PC-9 (cell line): Measurements from ENCODE around the gene ERCC3. TPM values are rescaled to one million over a fixed set of nuclear protein-coding genes. Genes with fewer than 3 reads are reported as not detected.

Experiments used
- BruUV-seq: library from RNA; stranded (reverse); fragments of 400-500 nt; replicated peaks from 2 replicates; lab custom pipeline; 2021; lab: Mats Ljungman, UMichigan
- CTCF ChIA-PET: fragments of 300-600 bp; sonication (Branson Sonifier 250); formaldehyde crosslinking; loops from one replicate; lab custom pipeline; 2022; ENCODE audit warnings: antibody characterized with exemption; lab: Charles Lee
- POLR2A ChIA-PET: fragments of 300-600 bp; sonication (Branson Sonifier 250); formaldehyde crosslinking; loops from one replicate; lab custom pipeline; 2022; ENCODE audit warnings: antibody characterized with exemption; ENCODE audit not compliant: unreplicated experiment; lab: Charles Lee
- DNase-seq, 2 experiments: peaks; one replicate each; pipeline versions ENCODE4 v3.0.0 to v3.0.0-alpha.2; 2015 to 2022; ENCODE audit warnings: mixed read lengths in 1 of 2
- H2AFZ ChIP-seq: fragments of 200-600 bp; sonication (generic); 2 replicates; pipeline ENCODE4 v1.8.1; 2017; ENCODE audit warnings: antibody characterized with exemption
- H3F3A ChIP-seq: fragments of 200-600 bp; sonication (generic); 2 replicates; pipeline ENCODE4 v1.8.1; 2017; ENCODE audit warnings: antibody characterized with exemption, mild to moderate bottlenecking, low read depth; ENCODE audit not compliant: insufficient read depth
- H3K27ac ChIP-seq: fragments of 200-600 bp; sonication (generic); 2 replicates; pipeline ENCODE4 v1.6.1; 2016; ENCODE audit warnings: mixed run types
- H3K27me3 ChIP-seq: fragments of 200-600 bp; sonication (generic); 2 replicates; pipeline ENCODE4 v1.6.1; 2016; ENCODE audit warnings: low read depth, mixed run types; ENCODE audit not compliant: insufficient read depth
- H3K36me3 ChIP-seq: fragments of 200-600 bp; sonication (generic); 2 replicates; pipeline ENCODE4 v1.6.1; 2016; ENCODE audit warnings: low read depth, mixed run types
- H3K4me1 ChIP-seq: fragments of 200-600 bp; sonication (generic); replicated peaks from 2 replicates; pipeline ENCODE4 v1.6.1; 2016; ENCODE audit warnings: mixed run types; ENCODE audit not compliant: insufficient read depth
- H3K4me2 ChIP-seq: fragments of 200-600 bp; sonication (generic); 2 replicates; pipeline ENCODE4 v1.6.1; 2017; ENCODE audit warnings: mixed run types
- H3K4me3 ChIP-seq: fragments of 200-600 bp; sonication (generic); 2 replicates; pipeline ENCODE4 v1.6.1; 2016; ENCODE audit warnings: mixed run types
- H3K79me2 ChIP-seq: fragments of 200-600 bp; sonication (generic); 2 replicates; pipeline ENCODE4 v1.6.1; 2017; ENCODE audit warnings: low read depth, mixed run types
- H3K9me2 ChIP-seq: fragments of 200-600 bp; sonication (generic); 2 replicates; pipeline ENCODE4 v1.8.1; 2017; ENCODE audit warnings: mild to moderate bottlenecking; ENCODE audit not compliant: insufficient read depth
- H3K9me3 ChIP-seq: fragments of 200-600 bp; sonication (generic); 2 replicates; pipeline ENCODE4 v1.8.1; 2016; ENCODE audit warnings: low read depth; ENCODE audit not compliant: insufficient read depth
- H4K20me1 ChIP-seq: fragments of 200-600 bp; sonication (generic); 2 replicates; pipeline ENCODE4 v1.8.1; 2017; ENCODE audit not compliant: insufficient read depth
- EZH2 ChIP-seq: fragments of 200-600 bp; sonication (generic); IDR thresholded peaks from 2 replicates; pipeline ENCODE4 v1.8.0; 2017; ENCODE audit warnings: antibody characterized with exemption, low read depth
- intact Hi-C: fragments of 100-400 bp; cut with micrococcal nuclease; formaldehyde crosslinking; loops from one replicate; pipeline ENCODE4 v1.10.0; 2022; ENCODE audit not compliant: unreplicated experiment
- total RNA-seq: library from RNA; stranded (reverse); gene quantifications from 2 replicates; pipeline ENCODE4 v1.2.3, GENCODE V29; 2021
- TF ChIP-seq, protein P1 (sequence below): fragments of 200-600 bp; sonication (generic); conservative IDR thresholded peaks from 2 replicates; pipeline ENCODE4 v1.6.1; 2017; ENCODE audit warnings: mixed run types, antibody characterized with exemption, mild to moderate bottlenecking, moderate library complexity

Gene ERCC3
- total RNA-seq, 1 experiment from 2014 or later, result 73.2 TPM

GRCh38 chr2:127261804-127262406 is 32.0 kb downstream of the ERCC3 start:
- Histone ChIP-seq H3K79me2 (no peaks in the 10 kb centered on the region), H3K27ac (no peak overlapping the region), H3K4me2 (no peak overlapping the region), H3K4me3 (no peak overlapping the region), H4K20me1 (no peaks in the 10 kb centered on the region; the same call in 1 of the 2 replicates), H3F3A (0 out of 2 replicates have a peak, but pooled peaks cover 9% of the 10 kb centered on the region), H3K9me3 (no peaks in the 10 kb centered on the region), H3K4me1 (no peaks in the 10 kb centered on the region), H2AFZ (no peak overlapping the region), H3K9me2 (no peaks in the 10 kb centered on the region), H3K36me3 (peaks cover 31% of the 10 kb centered on the region), H3K27me3 (no peaks in the 10 kb centered on the region)
- CTCF ChIA-PET, result no interaction called here
- BruUV-seq, result no TSS peak
- POLR2A ChIA-PET, result no interaction called here
- no peak for DNase-seq
- intact Hi-C loops, result no loop called here
- TF ChIP-seq, protein P1, sequence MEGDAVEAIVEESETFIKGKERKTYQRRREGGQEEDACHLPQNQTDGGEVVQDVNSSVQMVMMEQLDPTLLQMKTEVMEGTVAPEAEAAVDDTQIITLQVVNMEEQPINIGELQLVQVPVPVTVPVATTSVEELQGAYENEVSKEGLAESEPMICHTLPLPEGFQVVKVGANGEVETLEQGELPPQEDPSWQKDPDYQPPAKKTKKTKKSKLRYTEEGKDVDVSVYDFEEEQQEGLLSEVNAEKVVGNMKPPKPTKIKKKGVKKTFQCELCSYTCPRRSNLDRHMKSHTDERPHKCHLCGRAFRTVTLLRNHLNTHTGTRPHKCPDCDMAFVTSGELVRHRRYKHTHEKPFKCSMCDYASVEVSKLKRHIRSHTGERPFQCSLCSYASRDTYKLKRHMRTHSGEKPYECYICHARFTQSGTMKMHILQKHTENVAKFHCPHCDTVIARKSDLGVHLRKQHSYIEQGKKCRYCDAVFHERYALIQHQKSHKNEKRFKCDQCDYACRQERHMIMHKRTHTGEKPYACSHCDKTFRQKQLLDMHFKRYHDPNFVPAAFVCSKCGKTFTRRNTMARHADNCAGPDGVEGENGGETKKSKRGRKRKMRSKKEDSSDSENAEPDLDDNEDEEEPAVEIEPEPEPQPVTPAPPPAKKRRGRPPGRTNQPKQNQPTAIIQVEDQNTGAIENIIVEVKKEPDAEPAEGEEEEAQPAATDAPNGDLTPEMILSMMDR, result no peak
- TF ChIP-seq EZH2, result no peak

DNA sequence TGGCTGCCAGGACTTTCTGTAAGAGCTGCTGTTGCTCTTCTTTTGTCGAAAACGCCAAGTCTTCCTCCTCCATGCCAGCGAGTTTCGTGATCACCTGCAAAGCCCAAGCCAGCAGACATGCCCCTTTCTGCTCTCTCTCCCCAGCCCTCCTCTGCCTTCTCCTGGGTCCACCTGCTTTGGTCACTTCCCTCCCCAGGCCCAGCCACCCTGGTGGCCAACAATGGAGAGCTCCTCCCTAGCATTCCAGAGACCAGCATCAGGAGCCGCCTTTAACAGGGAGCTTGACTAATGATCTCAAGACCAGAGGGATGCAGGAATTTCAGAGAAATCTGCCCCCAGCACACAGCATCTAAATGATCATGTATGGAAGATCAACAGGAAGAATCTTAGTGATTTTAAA is 34.6 kb downstream of the ERCC3 start:
- Histone ChIP-seq H3K4me1 (no peaks in the 10 kb centered on the region; the same call in 1 of the 2 replicates), H3K27me3 (no peaks in the 10 kb centered on the region), H3K4me2 (no peak overlapping the region), H3K36me3 (peaks cover 29% of the 10 kb centered on the region), H3K4me3 (no peak overlapping the region), H3F3A (peaks cover 11% of the 10 kb centered on the region; the same call in 1 of the 2 replicates), H3K79me2 (no peaks in the 10 kb centered on the region), H4K20me1 (no peaks in the 10 kb centered on the region; the same call in 1 of the 2 replicates), H3K27ac (no peak overlapping the region), H3K9me3 (no peaks in the 10 kb centered on the region), H2AFZ (no peak overlapping the region), H3K9me2 (no peaks in the 10 kb centered on the region)
- POLR2A ChIA-PET, result no interaction called here
- intact Hi-C loops, result no loop called here
- DNase-seq, result no peak
- TF ChIP-seq, protein P1, result no peak
- TF ChIP-seq EZH2, result no peak
- CTCF ChIA-PET, result no interaction called here
- BruUV-seq, result no TSS peak

DNA sequence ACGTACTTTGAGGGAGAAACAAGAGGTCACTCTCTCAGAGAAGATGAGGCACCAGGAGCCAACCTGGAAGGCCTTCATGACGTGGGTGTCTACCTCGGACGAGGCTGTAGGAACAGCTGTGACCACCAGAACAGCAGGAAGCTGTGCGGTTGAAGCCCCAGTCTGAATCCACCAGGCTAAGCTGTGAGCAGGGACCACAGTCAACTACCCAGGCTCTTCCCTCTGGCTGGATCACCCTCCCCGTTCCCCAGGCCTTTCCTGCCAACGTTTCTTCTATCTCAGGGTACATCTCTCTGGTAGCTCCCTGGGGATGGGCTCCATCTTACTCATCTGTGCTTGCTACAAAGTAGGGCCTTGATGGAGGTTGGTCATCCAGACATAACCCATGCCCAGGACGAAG is 37.1 kb downstream of the ERCC3 start:
- Histone ChIP-seq H3K27me3 (no peaks in the 10 kb centered on the region), H3F3A (peaks cover 14% of the 10 kb centered on the region; the same call in 1 of the 2 replicates), H2AFZ (no peak overlapping the region), H3K79me2 (no peaks in the 10 kb centered on the region), H3K27ac (peak overlapping the region; percentile 7; the same call in 1 of the 2 replicates), H3K4me2 (no peak overlapping the region), H3K36me3 (peaks cover 25% of the 10 kb centered on the region; the same call in 1 of the 2 replicates), H3K9me2 (no peaks in the 10 kb centered on the region), H3K9me3 (no peaks in the 10 kb centered on the region), H4K20me1 (no peaks in the 10 kb centered on the region; the same call in 1 of the 2 replicates), H3K4me3 (no peak overlapping the region), H3K4me1 (no peaks in the 10 kb centered on the region; the same call in 1 of the 2 replicates)
- intact Hi-C loops, result no loop called here
- ChIA-PET POLR2A (no interaction called here), CTCF (no interaction called here)
- no peak for DNase-seq
- BruUV-seq, result no TSS peak
- no peak for TF ChIP-seq EZH2
- TF ChIP-seq, protein P1, result no peak
